K562 (cell line): ENCODE results near the gene PTOV1. TPM values are rescaled to one million over a fixed set of nuclear protein-coding genes. Genes with fewer than 3 reads are reported as not detected.
A peak's percentile ranks its signal among the peaks of the same experiment; 100 is the strongest.

ENCODE experiments used
- ARNT ChIP-seq, 2 experiments: fragments of 450-650 bp; IDR thresholded peaks; 2 replicates each; pipeline ENCODE4 v1.6.1; 2016; ENCODE audit warnings: mild to moderate bottlenecking in 1 of 2
- CBFA2T2 ChIP-seq: fragments of 450-650 bp; conservative IDR thresholded peaks from 2 replicates; pipeline ENCODE4 v1.6.1; 2017; ENCODE audit warnings: mild to moderate bottlenecking
- CBFA2T3 ChIP-seq: fragments of 450-650 bp; IDR thresholded peaks from 2 replicates; pipeline ENCODE4 v1.6.1; 2017
- CCNT2 ChIP-seq: IDR thresholded peaks from 2 replicates; pipeline ENCODE4 v1.6.1; 2011; ENCODE audit warnings: borderline replicate concordance, low read depth, mild to moderate bottlenecking, moderate library complexity, mixed read lengths, low read length; ENCODE audit not compliant: insufficient read length; ENCODE audit errors: extremely low read depth
- DACH1 ChIP-seq: fragments of 450-650 bp; IDR thresholded peaks from 2 replicates; pipeline ENCODE4 v1.6.1; 2018; ENCODE audit not compliant: partially characterized antibody
- GTF3C2 ChIP-seq: IDR thresholded peaks from 3 replicates; pipeline ENCODE4 v1.6.1; 2011; ENCODE audit warnings: borderline replicate concordance, mild to moderate bottlenecking, moderate library complexity; ENCODE audit not compliant: insufficient read length; ENCODE audit errors: extremely low read depth
- HDAC1 ChIP-seq, 2 experiments: fragments of 450-650 bp; IDR thresholded peaks; 2 replicates each; pipeline ENCODE4 v1.6.1; 2016 to 2017; ENCODE audit warnings: inconsistent platforms in 1 of 2, mild to moderate bottlenecking in 1 of 2, moderate library complexity in 1 of 2
- HMG20A ChIP-seq: fragments of 450-650 bp; formaldehyde crosslinking; conservative IDR thresholded peaks from 2 replicates; pipeline ENCODE4 v1.4.0; 2020; ENCODE audit warnings: mild to moderate bottlenecking, mixed read lengths
- ID3 ChIP-seq, 2 experiments: fragments of 250-450 bp in 1 of 2; fragments of 450-650 bp in 1 of 2; sonication (Bioruptor Pico) in 1 of 2; IDR thresholded peaks; 2 replicates each; pipeline versions ENCODE4 v1.6.1 to v1.8.0; 2016 to 2021; ENCODE audit warnings: mild to moderate bottlenecking in 2 of 2, moderate library complexity in 2 of 2, missing compliant biosample characterization in 1 of 2, missing genetic modification characterization in 1 of 2
- KDM1A ChIP-seq, 2 experiments: fragments of 450-650 bp; IDR thresholded peaks; 2 replicates each; pipeline ENCODE4 v1.6.1; 2016; ENCODE audit warnings: mild to moderate bottlenecking in 2 of 2
- MED1 ChIP-seq: sonication (generic); formaldehyde crosslinking; IDR thresholded peaks from 2 replicates; pipeline ENCODE4 v1.8.1; 2023; ENCODE audit warnings: missing genetic modification reagents, borderline replicate concordance
- MIER1 ChIP-seq: fragments of 450-650 bp; IDR thresholded peaks from 2 replicates; pipeline ENCODE4 v1.6.1; 2016; ENCODE audit warnings: antibody characterized with exemption, mild to moderate bottlenecking, low read depth
- MTA2 ChIP-seq: fragments of 450-650 bp; IDR thresholded peaks from 2 replicates; pipeline ENCODE4 v1.6.1; 2016; ENCODE audit warnings: low read depth
- NFIC ChIP-seq: fragments of 450-650 bp; IDR thresholded peaks from 2 replicates; pipeline ENCODE4 v1.6.1; 2017; ENCODE audit warnings: mild to moderate bottlenecking, inconsistent platforms
- POLR2H ChIP-seq: IDR thresholded peaks from 2 replicates; pipeline ENCODE4 v1.6.1; 2016; ENCODE audit warnings: missing genetic modification characterization, low read depth, mild to moderate bottlenecking, control low read depth, missing compliant biosample characterization, moderate library complexity
- RBBP5 ChIP-seq: fragments of 200-600 bp; sonication (generic); IDR thresholded peaks from 2 replicates; pipeline ENCODE4 v1.6.1; 2012; ENCODE audit warnings: borderline replicate concordance, mild to moderate bottlenecking, low read length, control low read depth, inconsistent platforms; ENCODE audit not compliant: insufficient read depth, poor library complexity, severe bottlenecking
- SMARCA4 ChIP-seq: fragments of 450-650 bp; IDR thresholded peaks from 2 replicates; pipeline ENCODE4 v1.6.1; 2016
- polyA plus RNA-seq, 8 experiments: library from polyadenylated mRNA; depleted of rRNA in 4 of 8; stranded (reverse) in 5 of 8; unstranded in 3 of 8; fragments of >200 nt; fragmentation: Nextera tagmentation in 2 of 8; fragmentation: Illumina TruSeq in 1 of 8; extraction: Ambion mirVana in 2 of 8; extraction: Trizol in 1 of 8; gene quantifications; 2 replicates each; pipeline versions ENCODE4 v1.2.1 to v1.2.3, GENCODE V29; 2011 to 2014; ENCODE audit warnings: inconsistent platforms in 1 of 8, missing spikeins in 1 of 8
- total RNA-seq, 7 experiments: library from RNA; depleted of rRNA in 6 of 7; stranded (reverse); fragments of >200 nt in 6 of 7; fragmentation: Illumina TruSeq in 2 of 7; extraction: Trizol in 2 of 7; gene quantifications; 2 replicates each; pipeline versions ENCODE4 v1.2.1 to v1.2.3, GENCODE V29; 2011 to 2021; ENCODE audit warnings: low replicate concordance in 1 of 7
- TF ChIP-seq, protein P1 (sequence below): fragments of 150-350 bp; IDR thresholded peaks from 2 replicates; pipeline ENCODE4 v1.6.1; 2014; ENCODE audit warnings: low read depth, mild to moderate bottlenecking, low read length, borderline replicate concordance
- TF ChIP-seq, protein P2 (sequence below): sonication (generic); formaldehyde crosslinking; IDR thresholded peaks from 2 replicates; pipeline ENCODE4 v1.8.0; 2022; ENCODE audit warnings: missing genetic modification reagents, mild to moderate bottlenecking, moderate library complexity, borderline replicate concordance

The PTOV1 gene
- total and polyA plus RNA-seq, 9 of the 15 experiments (the other 6 are each of a cell fraction or from before 2014, with no cell fraction given) = 4.9 to 169 (median 43.5) TPM

DNA sequence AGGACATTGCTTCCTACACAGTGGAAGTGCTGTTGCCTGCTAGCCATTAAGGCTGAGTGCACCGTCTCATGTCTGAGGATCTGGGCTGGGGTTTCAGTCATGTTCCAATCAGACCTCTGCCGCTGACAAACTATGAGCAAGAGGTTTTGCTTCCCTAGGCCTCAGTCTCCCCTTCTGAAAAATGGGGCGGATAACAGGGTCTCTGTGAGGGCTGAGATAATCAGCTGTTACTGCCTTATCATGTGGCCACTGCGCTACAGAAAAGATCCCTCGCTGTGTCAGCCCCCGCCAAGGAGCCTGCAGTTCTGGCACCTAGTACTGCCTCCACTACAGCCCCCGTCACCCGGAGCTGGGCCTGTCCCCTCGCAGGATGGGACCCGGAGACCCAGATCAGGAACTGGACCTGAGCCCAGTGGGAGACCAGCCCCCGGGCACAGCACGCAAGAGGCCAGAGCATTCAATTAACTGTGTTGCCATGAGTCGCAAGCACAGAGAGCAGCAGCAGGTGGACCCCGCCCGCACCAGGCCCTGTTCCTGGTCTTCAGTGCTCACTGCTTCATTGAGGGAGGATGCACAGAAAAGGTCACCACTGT, 19.4 kb downstream of the PTOV1 start (continued):
- peak; percentile 10 for TF ChIP-seq RBBP5
- no peak for TF ChIP-seq GTF3C2
- TF ChIP-seq, protein P1, sequence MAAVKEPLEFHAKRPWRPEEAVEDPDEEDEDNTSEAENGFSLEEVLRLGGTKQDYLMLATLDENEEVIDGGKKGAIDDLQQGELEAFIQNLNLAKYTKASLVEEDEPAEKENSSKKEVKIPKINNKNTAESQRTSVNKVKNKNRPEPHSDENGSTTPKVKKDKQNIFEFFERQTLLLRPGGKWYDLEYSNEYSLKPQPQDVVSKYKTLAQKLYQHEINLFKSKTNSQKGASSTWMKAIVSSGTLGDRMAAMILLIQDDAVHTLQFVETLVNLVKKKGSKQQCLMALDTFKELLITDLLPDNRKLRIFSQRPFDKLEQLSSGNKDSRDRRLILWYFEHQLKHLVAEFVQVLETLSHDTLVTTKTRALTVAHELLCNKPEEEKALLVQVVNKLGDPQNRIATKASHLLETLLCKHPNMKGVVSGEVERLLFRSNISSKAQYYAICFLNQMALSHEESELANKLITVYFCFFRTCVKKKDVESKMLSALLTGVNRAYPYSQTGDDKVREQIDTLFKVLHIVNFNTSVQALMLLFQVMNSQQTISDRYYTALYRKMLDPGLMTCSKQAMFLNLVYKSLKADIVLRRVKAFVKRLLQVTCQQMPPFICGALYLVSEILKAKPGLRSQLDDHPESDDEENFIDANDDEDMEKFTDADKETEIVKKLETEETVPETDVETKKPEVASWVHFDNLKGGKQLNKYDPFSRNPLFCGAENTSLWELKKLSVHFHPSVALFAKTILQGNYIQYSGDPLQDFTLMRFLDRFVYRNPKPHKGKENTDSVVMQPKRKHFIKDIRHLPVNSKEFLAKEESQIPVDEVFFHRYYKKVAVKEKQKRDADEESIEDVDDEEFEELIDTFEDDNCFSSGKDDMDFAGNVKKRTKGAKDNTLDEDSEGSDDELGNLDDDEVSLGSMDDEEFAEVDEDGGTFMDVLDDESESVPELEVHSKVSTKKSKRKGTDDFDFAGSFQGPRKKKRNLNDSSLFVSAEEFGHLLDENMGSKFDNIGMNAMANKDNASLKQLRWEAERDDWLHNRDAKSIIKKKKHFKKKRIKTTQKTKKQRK = no peak
- TF ChIP-seq MED1 (CRISPR knock-in tag) = no peak; the same call in 1 of the 2 replicates
- TF ChIP-seq CCNT2 = no peak
- TF ChIP-seq, protein P2, sequence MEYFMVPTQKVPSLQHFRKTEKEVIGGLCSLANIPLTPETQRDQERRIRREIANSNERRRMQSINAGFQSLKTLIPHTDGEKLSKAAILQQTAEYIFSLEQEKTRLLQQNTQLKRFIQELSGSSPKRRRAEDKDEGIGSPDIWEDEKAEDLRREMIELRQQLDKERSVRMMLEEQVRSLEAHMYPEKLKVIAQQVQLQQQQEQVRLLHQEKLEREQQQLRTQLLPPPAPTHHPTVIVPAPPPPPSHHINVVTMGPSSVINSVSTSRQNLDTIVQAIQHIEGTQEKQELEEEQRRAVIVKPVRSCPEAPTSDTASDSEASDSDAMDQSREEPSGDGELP = peak; percentile 94
- TF ChIP-seq KDM1A (IDR thresholded peaks at IDR 0.05) = peak in 1 of 2 experiments; percentile 85; a peak in 3 of 4 replicates
- TF ChIP-seq NFIC = 0 out of 2 replicates have a peak, but pooled peaks have one; percentile 6
- 0 out of 2 replicates have a peak, but pooled peaks have one; percentile 14 for TF ChIP-seq SMARCA4
- peak; percentile 78 for TF ChIP-seq DACH1
- 0 out of 4 replicates have a peak, but pooled peaks of 1 of the 2 experiments have one; percentile 25 for TF ChIP-seq ARNT (IDR thresholded peaks at IDR 0.05)
- no peak for TF ChIP-seq POLR2H
- peak; percentile 31; the same call in 1 of the 2 replicates for TF ChIP-seq CBFA2T2
- TF ChIP-seq HDAC1 (IDR thresholded peaks at IDR 0.05) = 0 out of 4 replicates have a peak, but pooled peaks of 1 of the 2 experiments have one; percentile 6
- TF ChIP-seq HMG20A = no peak
- peak; percentile 60 for TF ChIP-seq CBFA2T3
- TF ChIP-seq ID3 (CRISPR knock-in tag; IDR thresholded peaks at IDR 0.05) = no peak
- 0 out of 2 replicates have a peak, but pooled peaks have one; percentile 1 for TF ChIP-seq ID3 (tag; IDR thresholded peaks at IDR 0.05)
- no peak for TF ChIP-seq MTA2
- TF ChIP-seq MIER1 = 0 out of 2 replicates have a peak, but pooled peaks have one; percentile 36
